Tibial artery (tissue), 4 donors: ENCODE measurements around the gene NUDT5.

ENCODE experiments used
- DNase-seq, 2 donors: peaks; one replicate each; pipeline ENCODE4 v3.0.0-alpha.2; 2019
- H3K27ac ChIP-seq, 2 donors: fragments of 200-600 bp; sonication (generic) in 1 of 2; 1 replicate in 1 of 2; 2 replicates in 1 of 2; pipeline ENCODE4 v1.5.1; 2018 to 2019; ENCODE audit warnings: mild to moderate bottlenecking in 1 of 2
- H3K27me3 ChIP-seq, 2 donors: fragments of 200-600 bp; sonication (generic) in 1 of 2; one replicate each; pipeline versions ENCODE4 v1.5.1 to v1.6.0; 2016 to 2019
- H3K36me3 ChIP-seq, 3 donors: fragments of 200-600 bp; sonication (generic) in 2 of 3; one replicate each; pipeline ENCODE4 v1.5.1; 2016 to 2019; ENCODE audit warnings: mild to moderate bottlenecking in 2 of 3
- H3K4me1 ChIP-seq, 4 donors: fragments of 200-600 bp; sonication (generic) in 2 of 4; 1 replicate in 3 of 4; 2 replicates in 1 of 4; pipeline ENCODE4 v1.5.1; 2016 to 2019
- H3K4me3 ChIP-seq, 2 donors: fragments of 200-600 bp; sonication (generic) in 1 of 2; 1 replicate in 1 of 2; 2 replicates in 1 of 2; pipeline ENCODE4 v1.5.1; 2018 to 2019; ENCODE audit warnings: mild to moderate bottlenecking in 2 of 2
- H3K9me3 ChIP-seq, 3 donors: fragments of 200-600 bp; sonication (generic) in 1 of 3; one replicate each; pipeline ENCODE4 v1.5.1; 2016 to 2019
- intact Hi-C: fragments of 100-400 bp; cut with DNase I; formaldehyde crosslinking; loops from one replicate; pipeline ENCODE4 v1.15.0; 2023; ENCODE audit warnings: low total_unique reads
- TF ChIP-seq, protein P1 (sequence below), 2 experiments: fragments of 200-600 bp in 1 of 2; fragments of 450-650 bp in 1 of 2; IDR thresholded peaks; one replicate each; pipeline ENCODE4 v1.5.1; 2017 to 2019; ENCODE audit warnings: antibody characterized with exemption in 2 of 2, mild to moderate bottlenecking in 1 of 2, moderate library complexity in 1 of 2

NUDT5 gene

DNA sequence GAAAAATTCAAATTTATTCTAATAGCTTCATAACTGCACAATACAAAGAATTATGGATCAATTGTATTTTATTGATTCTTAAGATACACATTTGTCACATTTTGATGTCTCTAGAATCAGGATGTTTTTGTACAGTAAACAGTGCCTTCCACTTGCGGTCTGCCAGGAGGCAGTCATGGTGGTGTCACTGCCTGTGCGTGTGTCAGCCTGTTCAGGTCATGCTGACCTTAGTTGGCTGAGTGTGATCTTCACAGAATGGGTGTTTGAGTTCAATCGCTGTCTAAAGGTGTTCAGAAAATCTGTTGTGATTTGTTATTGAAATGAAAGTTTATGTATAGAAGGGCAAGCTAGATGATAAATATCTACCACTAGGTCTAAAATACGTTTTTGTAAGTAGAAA, 45.5 kb downstream of the NUDT5 start:
- TF ChIP-seq, protein P1, sequence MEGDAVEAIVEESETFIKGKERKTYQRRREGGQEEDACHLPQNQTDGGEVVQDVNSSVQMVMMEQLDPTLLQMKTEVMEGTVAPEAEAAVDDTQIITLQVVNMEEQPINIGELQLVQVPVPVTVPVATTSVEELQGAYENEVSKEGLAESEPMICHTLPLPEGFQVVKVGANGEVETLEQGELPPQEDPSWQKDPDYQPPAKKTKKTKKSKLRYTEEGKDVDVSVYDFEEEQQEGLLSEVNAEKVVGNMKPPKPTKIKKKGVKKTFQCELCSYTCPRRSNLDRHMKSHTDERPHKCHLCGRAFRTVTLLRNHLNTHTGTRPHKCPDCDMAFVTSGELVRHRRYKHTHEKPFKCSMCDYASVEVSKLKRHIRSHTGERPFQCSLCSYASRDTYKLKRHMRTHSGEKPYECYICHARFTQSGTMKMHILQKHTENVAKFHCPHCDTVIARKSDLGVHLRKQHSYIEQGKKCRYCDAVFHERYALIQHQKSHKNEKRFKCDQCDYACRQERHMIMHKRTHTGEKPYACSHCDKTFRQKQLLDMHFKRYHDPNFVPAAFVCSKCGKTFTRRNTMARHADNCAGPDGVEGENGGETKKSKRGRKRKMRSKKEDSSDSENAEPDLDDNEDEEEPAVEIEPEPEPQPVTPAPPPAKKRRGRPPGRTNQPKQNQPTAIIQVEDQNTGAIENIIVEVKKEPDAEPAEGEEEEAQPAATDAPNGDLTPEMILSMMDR (IDR thresholded peaks at IDR 0.05) = no peak
- no peak overlapping the region for H3K27ac ChIP-seq
- H3K4me3 ChIP-seq = no peak overlapping the region
- no peaks in the 10 kb centered on the region for H3K27me3 ChIP-seq
- no peaks in the 10 kb centered on the region for H3K4me1 ChIP-seq
- DNase-seq = no peak
- intact Hi-C loops = no loop called here
- no peaks in the 10 kb centered on the region for H3K9me3 ChIP-seq
- H3K36me3 ChIP-seq = peaks cover 27 to 74% (median 37%) of the 10 kb centered on the region in 3 donors

DNA sequence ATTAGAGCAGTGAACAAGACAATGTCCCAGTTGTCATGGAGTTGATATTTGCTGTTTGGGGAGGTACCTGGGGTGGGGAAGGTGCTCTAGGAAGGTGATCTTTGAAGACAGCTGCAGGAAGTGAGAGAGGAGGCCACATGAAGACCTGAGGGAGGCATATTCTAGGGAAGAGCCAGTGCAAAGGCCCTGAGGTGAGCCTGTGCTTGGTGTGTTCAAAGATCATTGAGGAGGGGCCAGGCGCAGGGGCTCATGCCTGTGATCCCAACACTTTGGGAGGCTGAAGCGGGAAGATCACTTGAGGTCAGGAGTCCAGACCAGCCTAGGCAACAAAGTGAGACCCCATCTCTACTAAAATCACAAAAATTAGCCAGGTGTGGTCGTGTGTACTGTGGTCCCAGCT, 51.2 kb downstream of the NUDT5 start:
- intact Hi-C loops = no loop called here
- H3K36me3 ChIP-seq = peaks cover 38 to 86% (median 51%) of the 10 kb centered on the region in 3 donors
- no peak overlapping the region for H3K27ac ChIP-seq
- TF ChIP-seq, protein P1 (IDR thresholded peaks at IDR 0.05) = no peak
- DNase-seq = no peak
- H3K9me3 ChIP-seq = no peaks in the 10 kb centered on the region
- no peaks in the 10 kb centered on the region for H3K27me3 ChIP-seq
- no peaks in the 10 kb centered on the region for H3K4me1 ChIP-seq
- H3K4me3 ChIP-seq = no peak overlapping the region

DNA sequence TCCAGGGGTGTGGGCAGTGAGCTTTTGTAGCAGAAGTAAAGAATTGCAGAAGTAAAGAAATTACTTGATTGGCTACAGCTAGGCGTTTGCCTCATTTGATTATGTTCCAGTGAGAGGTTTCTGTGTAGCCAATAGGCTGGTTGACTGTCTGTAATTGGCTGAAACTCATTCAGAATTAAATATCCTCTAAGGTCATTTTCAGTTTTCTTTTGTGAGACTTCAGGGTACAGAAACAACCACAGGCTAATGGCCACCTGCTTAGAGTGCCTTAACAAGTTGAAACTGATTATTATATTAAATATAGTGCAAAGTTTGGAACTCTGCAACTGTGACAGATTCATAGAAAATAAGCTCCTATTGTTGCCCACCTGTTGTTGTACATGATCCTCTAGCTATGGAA, 55.7 kb downstream of the NUDT5 start:
- no peak overlapping the region for H3K27ac ChIP-seq
- DNase-seq = no peak
- H3K36me3 ChIP-seq = peaks cover 49 to 83% (median 68%) of the 10 kb centered on the region in 3 donors
- no peaks in the 10 kb centered on the region for H3K9me3 ChIP-seq
- no peak overlapping the region for H3K4me3 ChIP-seq
- H3K4me1 ChIP-seq = no peaks in the 10 kb centered on the region
- TF ChIP-seq, protein P1 (IDR thresholded peaks at IDR 0.05) = no peak
- intact Hi-C loops = no loop called here
- H3K27me3 ChIP-seq = no peaks in the 10 kb centered on the region

DNA sequence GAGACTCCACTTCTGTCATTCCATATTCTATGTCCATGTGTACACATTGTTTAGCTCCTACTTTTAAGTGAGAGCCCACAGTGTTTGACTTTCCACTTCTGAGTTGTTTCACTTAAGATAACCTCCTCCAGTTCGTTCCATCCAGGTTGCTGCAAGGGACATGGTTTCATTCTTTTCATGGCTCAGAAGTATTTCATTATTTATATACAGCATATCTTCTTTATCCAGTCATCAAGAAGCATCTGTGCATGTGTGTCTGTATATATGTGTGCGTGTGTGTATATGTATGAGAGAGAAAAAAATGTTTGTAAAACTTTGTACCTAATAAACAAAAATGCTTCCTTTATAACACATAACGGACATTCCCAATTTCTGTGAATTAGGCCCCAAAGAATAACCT, 60.1 kb downstream of the NUDT5 start:
- TF ChIP-seq, protein P1 (IDR thresholded peaks at IDR 0.05) = no peak
- Histone ChIP-seq H3K4me3 (no peak overlapping the region), H3K27ac (no peak overlapping the region), H3K9me3 (no peaks in the 10 kb centered on the region), H3K36me3 (peaks cover 35 to 50% (median 37%) of the 10 kb centered on the region in 3 donors), H3K4me1 (peaks cover 0 to 4% (median 3%) of the 10 kb centered on the region in 4 donors), H3K27me3 (no peaks in the 10 kb centered on the region)
- intact Hi-C loops = no loop called here
- no peak for DNase-seq

DNA sequence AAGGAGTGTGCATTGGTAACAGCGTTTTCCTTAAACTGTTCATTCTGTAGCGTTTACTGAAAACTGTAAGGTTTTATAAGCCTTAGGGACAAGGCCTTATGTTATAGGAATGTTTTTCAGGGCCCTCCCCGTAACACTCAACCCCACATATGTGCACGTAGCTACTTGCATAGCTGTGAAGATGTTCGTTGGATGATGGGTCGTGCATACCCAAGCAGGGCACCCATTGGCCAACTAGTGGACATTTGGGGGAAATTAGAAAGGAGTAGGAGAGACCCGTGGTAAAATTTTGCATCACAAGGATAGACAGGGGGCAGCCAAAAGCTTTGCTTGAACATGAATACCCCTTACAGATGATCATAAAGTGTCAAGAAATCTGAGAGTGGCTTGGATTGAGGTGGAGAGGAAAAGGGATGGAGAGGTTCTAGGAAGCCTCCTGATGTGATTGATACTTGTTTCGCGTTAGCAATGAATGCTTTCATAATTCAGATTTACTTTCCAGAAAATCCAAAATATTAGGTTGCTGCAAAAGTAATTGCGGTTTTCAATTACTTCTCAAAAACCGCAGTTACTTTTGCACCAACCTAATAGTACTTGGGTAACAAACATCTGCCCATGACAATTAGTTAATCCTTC, 65.3 kb downstream of the NUDT5 start:
- TF ChIP-seq, protein P1 (IDR thresholded peaks at IDR 0.05) = peak; percentile 33 to 42
- Histone ChIP-seq H3K27ac (peak overlapping the region; percentile 91 to 95), H3K9me3 (no peaks in the 10 kb centered on the region), H3K4me1 (peaks cover 0 to 10% (median 8%) of the 10 kb centered on the region in 4 donors), H3K4me3 (peak overlapping the region; percentile 90 to 95), H3K27me3 (no peaks in the 10 kb centered on the region), H3K36me3 (peaks cover 0 to 7% (median 5%) of the 10 kb centered on the region in 3 donors)
- DNase-seq = peak in 1 of 2 donors; percentile 30
- intact Hi-C loops = no loop called here
